HEK293 (cell line): ENCODE measurements around the gene CCDC88C.

ENCODE experiments used
- CTCF ChIP-seq: fragments of 450-650 bp; formaldehyde crosslinking; IDR thresholded peaks from 2 replicates; pipeline ENCODE4 v1.5.1; 2016; ENCODE audit warnings: missing biosample characterization, missing genetic modification characterization
- PATZ1 ChIP-seq: fragments of 450-650 bp; formaldehyde crosslinking; IDR thresholded peaks from 2 replicates; pipeline ENCODE4 v1.5.1; 2016; ENCODE audit warnings: missing biosample characterization, missing genetic modification characterization
- PRDM4 ChIP-seq: fragments of 450-650 bp; formaldehyde crosslinking; IDR thresholded peaks from 2 replicates; pipeline ENCODE4 v1.5.1; 2017; ENCODE audit warnings: missing biosample characterization, missing genetic modification characterization
- REST ChIP-seq: fragments of 450-650 bp; formaldehyde crosslinking; IDR thresholded peaks from 2 replicates; pipeline ENCODE4 v1.5.1; 2016; ENCODE audit warnings: missing biosample characterization, missing genetic modification characterization
- TCF7L2 ChIP-seq: IDR thresholded peaks from 2 replicates; pipeline ENCODE4 v1.6.1; 2011; ENCODE audit warnings: low read depth, mild to moderate bottlenecking, inconsistent platforms, low read length, moderate library complexity, borderline replicate concordance
- ZFP69B ChIP-seq: fragments of 450-650 bp; formaldehyde crosslinking; IDR thresholded peaks from 2 replicates; pipeline ENCODE4 v1.5.1; 2016; ENCODE audit warnings: missing biosample characterization, missing genetic modification characterization
- ZNF169 ChIP-seq: fragments of 450-650 bp; formaldehyde crosslinking; IDR thresholded peaks from 2 replicates; pipeline ENCODE4 v1.5.1; 2016; ENCODE audit warnings: missing biosample characterization, missing genetic modification characterization
- ZNF596 ChIP-seq: fragments of 450-650 bp; IDR thresholded peaks from 2 replicates; pipeline ENCODE4 v1.5.0; 2018; ENCODE audit warnings: missing biosample characterization, mild to moderate bottlenecking, missing genetic modification characterization, moderate library complexity
- ZNF830 ChIP-seq: fragments of 450-650 bp; IDR thresholded peaks from 2 replicates; pipeline ENCODE4 v1.5.0; 2018; ENCODE audit warnings: missing biosample characterization, missing genetic modification characterization, low read depth, mild to moderate bottlenecking, moderate library complexity
- ZSCAN16 ChIP-seq: fragments of 450-650 bp; formaldehyde crosslinking; IDR thresholded peaks from 2 replicates; pipeline ENCODE4 v1.5.1; 2016; ENCODE audit warnings: missing biosample characterization, missing genetic modification characterization
- ZXDB ChIP-seq: fragments of 450-650 bp; formaldehyde crosslinking; IDR thresholded peaks from 2 replicates; pipeline ENCODE4 v1.5.1; 2016; ENCODE audit warnings: missing biosample characterization, missing genetic modification characterization

GRCh38 chr14:91410771-91411536 is 6.7 kb downstream of the CCDC88C start:
- TF ChIP-seq CTCF (tag by site-specific recombination) (no peak), PRDM4 (tag by site-specific recombination) (no peak), ZNF830 (tag by site-specific recombination) (no peak), ZNF596 (tag by site-specific recombination) (no peak), PATZ1 (tag by site-specific recombination) (no peak), TCF7L2 (no peak), ZXDB (tag by site-specific recombination) (no peak), ZSCAN16 (tag by site-specific recombination) (no peak), REST (tag by site-specific recombination) (no peak), ZFP69B (tag by site-specific recombination) (no peak), ZNF169 (tag by site-specific recombination) (no peak)
